ENCODE results near the gene STRADA. TPM values are rescaled to one million over a fixed set of nuclear protein-coding genes. Genes with fewer than 3 reads are reported as not detected.

STRADA gene
- total RNA-seq, 2 experiments from 2014 or later = 73.2 to 76.3 TPM

DNA sequence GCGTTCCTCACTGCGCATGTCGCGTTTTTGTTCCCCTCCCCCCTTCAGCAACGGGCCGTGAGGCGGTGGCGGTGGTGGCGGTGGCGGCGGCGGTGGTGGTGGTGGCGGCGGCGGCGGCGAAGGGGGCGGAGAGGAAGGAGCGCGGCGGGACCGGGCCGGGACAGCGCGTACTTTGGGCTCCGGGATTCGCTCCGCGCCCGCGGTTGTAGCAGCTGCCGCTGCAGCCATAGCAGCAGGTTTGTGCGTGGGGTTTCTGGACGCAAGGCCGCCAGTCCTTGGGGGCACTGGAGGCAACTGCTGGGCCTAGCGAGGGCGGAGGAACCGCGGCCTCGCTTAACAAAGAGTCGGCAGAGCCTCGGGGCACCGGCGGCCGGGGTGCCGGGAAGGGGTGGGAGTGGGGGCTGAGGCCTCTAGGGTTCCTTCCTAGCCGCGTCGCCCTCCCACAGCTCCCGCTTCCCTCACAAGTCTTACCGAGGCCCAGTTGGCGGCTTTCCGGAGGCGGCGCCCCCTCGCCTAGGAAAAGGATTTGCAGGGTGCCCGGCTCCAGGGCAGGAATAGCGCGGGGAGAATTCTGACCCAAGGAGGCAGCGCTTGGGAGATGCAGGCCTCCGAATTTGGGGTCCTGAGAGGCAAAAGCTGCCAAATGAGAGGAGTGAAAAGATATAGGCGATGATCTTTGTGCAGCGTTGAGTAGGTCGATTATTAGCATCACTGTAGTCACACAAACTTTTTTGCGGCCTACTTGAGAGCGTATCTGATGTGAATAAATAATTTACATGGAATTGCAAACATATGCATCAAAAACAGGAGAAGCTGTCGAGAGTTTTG, 32.8 kb upstream of the STRADA start, which contains the start of gene DDX42:
Gene DDX42 (plus strand): TSS at position 30 of the 828 bp plus-strand sequence. CDS start 12,880 bp downstream, outside the sequence.
- peak; percentile 94 for DNase-seq
- Mint-ChIP-seq H3K27me3 (ENCODE audit: low read depth) (no peaks in the 10 kb centered on the region), H3K4me3 (peak within 1 kb of the TSS; percentile 98), H3K9me3 (no peaks in the 10 kb centered on the region), H3K27ac (peak within 1 kb of the TSS; percentile 100), H3K36me3 (ENCODE audit: low read depth) (peaks cover 34% of the 10 kb centered on the region), H3K4me1 (ENCODE audit: low read depth) (peaks cover 61% of the 10 kb centered on the region)
- intact Hi-C loops (cut with micrococcal nuclease) = loop anchor here (5.0 kb wide), 2 partner anchors 358 to 807 kb away; partner anchors contain the start of genes ERN1 and TANC2
- CTCF ChIA-PET = interaction anchor here (0.6 to 1.9 kb wide), 9 partner anchors 9 to 1211 kb away, joined by 3 to 8 read pairs (median 4); partner anchors contain the start of gene FTSJ3

DNA sequence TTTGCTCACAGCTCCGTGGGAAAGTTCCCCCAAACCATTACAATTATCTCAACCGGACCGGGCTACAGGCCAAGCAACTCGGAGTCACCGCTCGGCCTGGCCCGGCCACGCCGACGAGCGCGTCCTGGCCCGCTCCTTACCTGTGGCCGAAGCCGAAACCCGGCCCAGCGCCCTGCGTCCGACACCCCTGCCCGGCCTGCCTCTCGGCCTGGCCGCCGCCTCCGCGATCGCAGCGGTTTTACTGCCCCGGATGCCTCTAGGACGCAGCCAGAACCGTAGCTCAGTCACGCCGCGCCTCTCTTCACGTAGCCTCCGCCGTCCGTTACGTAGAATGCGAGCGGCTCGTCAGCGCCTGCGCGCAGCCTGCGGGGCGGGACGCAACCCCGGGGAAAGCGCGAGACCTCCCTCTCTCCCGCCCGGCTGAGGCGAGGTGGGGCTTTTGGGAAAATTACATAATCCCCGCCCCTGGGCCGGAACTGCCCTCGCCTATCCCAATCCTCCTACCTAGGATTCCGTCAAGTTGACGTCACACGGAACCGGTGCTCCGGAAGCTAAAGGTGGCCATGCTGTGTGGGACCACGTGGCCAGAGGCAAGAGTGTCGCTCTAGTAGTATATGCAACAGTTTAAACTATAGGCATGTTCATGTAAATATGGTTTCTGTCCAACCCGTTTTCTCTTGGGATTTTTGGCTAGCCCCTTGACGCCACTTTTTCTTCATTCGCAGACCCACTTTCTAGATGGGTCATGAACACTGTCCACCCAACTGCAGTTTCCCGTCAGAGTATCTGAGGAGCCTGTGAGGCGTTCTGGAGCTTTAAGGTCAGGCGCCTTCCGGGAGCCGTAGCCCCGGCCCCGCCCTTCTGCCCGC, 31.9 kb upstream of the STRADA start, which contains the start of gene CCDC47:
Gene CCDC47 (minus strand): TSS at position 326 of the 869 bp plus-strand sequence. CDS start 7,422 bp downstream, outside the sequence.
- Mint-ChIP-seq H3K4me3 (peak within 1 kb of the TSS; percentile 98), H3K4me1 (ENCODE audit: low read depth) (peaks cover 59% of the 10 kb centered on the region), H3K27me3 (ENCODE audit: low read depth) (no peaks in the 10 kb centered on the region), H3K27ac (peak within 1 kb of the TSS; percentile 100), H3K36me3 (ENCODE audit: low read depth) (peaks cover 37% of the 10 kb centered on the region), H3K9me3 (no peaks in the 10 kb centered on the region)
- intact Hi-C loops (cut with micrococcal nuclease) = loop anchor here (1.0 to 5.0 kb wide), 8 partner anchors 32 to 806 kb away; partner anchors contain the start of genes ERN1, FTSJ3, ICAM2 and MAP3K3
- CTCF ChIA-PET = interaction anchor here (0.6 to 1.9 kb wide), 8 partner anchors 31 to 1210 kb away, joined by 3 to 8 read pairs (median 4); partner anchors contain the start of gene FTSJ3
- DNase-seq = peak; percentile 99

DNA sequence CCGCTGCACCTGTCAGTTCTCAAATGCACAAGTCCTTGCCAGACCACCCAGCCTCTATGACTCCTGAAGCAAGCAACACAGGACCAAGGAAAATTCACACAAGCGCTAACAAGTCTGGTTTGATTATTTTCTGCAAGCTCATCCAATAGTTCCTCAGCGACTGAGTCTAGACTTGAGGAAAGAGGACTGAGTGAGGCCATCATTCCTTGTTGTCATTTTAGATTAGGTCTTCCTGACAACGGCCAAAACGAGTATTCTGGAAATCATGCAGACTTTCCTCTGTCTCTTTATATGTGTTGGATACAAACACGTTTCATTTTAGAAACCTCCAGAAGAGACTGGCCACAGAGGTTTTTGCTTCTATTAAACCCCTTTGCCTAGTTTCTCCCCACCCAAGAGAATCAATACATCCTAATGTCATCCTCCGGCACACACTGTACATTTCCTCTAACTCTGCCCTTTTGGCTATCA, 31.2 kb upstream of the STRADA start:
- Mint-ChIP-seq H3K4me1 (ENCODE audit: low read depth) (peaks cover 59% of the 10 kb centered on the region), H3K36me3 (ENCODE audit: low read depth) (peaks cover 34% of the 10 kb centered on the region), H3K27ac (peak overlapping the region; percentile 100), H3K27me3 (ENCODE audit: low read depth) (no peaks in the 10 kb centered on the region), H3K9me3 (no peaks in the 10 kb centered on the region), H3K4me3 (peak overlapping the region; percentile 98)
- CTCF ChIA-PET = interaction anchor here (0.7 to 1.9 kb wide), 3 partner anchors 72 to 648 kb away, joined by 4 to 8 read pairs (median 4); no protein-coding TSS in a partner anchor
- no peak for DNase-seq
- intact Hi-C loops (cut with micrococcal nuclease) = loop anchor here (1.0 to 5.0 kb wide), 8 partner anchors 32 to 806 kb away; partner anchors contain the start of genes ERN1, FTSJ3, ICAM2 and MAP3K3

DNA sequence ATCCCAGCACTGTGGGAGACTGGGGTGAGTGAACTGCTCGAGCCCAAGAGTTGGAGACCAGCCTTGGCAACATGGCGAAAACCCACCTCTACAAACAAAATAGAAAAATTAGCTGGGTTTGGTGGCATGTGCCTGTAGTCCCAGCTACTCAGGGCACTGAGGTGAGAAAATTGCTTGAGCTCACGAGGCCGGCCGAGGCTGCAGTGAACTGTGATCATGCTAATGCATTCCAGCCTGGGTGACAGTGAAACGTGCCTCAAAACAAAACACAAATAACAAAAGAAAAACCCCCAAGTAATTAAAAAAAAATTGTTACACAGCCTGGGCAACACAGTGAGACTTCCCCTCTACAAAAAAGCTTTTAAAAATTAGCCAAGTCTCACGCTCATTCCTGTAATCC, 26.8 kb upstream of the STRADA start:
- Mint-ChIP-seq H3K9me3 (no peaks in the 10 kb centered on the region), H3K4me3 (no peak overlapping the region), H3K36me3 (ENCODE audit: low read depth) (peaks cover 29% of the 10 kb centered on the region), H3K4me1 (ENCODE audit: low read depth) (peaks cover 48% of the 10 kb centered on the region), H3K27ac (no peak overlapping the region), H3K27me3 (ENCODE audit: low read depth) (no peaks in the 10 kb centered on the region)
- intact Hi-C loops (cut with micrococcal nuclease) = no loop called here
- DNase-seq = no peak
- CTCF ChIA-PET = interaction anchor here (0.7 kb wide), 1 partner anchor 10 kb away, joined by 5 read pairs; no protein-coding TSS in a partner anchor

DNA sequence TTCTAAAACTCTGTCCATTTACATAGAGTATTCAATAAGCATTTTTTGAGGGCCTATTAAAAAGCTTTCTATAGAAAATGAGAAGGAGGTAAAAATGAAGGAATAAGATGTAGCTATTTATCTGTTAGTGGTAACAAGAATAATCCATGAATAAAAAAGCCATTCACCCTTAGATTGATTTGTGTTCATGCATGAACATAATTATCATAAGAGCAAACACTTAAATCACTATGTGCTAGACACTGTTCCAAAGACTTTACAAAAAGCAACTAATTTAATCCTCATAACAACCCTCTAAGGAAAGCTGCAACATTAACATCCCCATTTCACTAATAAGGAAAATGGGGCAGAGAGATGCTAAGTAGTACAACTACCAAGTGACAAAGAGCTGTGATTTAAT, 25.2 kb upstream of the STRADA start:
- CTCF ChIA-PET = interaction anchor here (0.6 to 1.3 kb wide), 4 partner anchors 16 to 166 kb away, joined by 3 to 4 read pairs (median 3); no protein-coding TSS in a partner anchor
- Mint-ChIP-seq H3K4me1 (ENCODE audit: low read depth) (peaks cover 43% of the 10 kb centered on the region), H3K4me3 (no peak overlapping the region), H3K36me3 (ENCODE audit: low read depth) (peaks cover 26% of the 10 kb centered on the region), H3K27me3 (ENCODE audit: low read depth) (no peaks in the 10 kb centered on the region), H3K27ac (no peak overlapping the region), H3K9me3 (no peaks in the 10 kb centered on the region)
- intact Hi-C loops (cut with micrococcal nuclease) = no loop called here
- DNase-seq = no peak

DNA sequence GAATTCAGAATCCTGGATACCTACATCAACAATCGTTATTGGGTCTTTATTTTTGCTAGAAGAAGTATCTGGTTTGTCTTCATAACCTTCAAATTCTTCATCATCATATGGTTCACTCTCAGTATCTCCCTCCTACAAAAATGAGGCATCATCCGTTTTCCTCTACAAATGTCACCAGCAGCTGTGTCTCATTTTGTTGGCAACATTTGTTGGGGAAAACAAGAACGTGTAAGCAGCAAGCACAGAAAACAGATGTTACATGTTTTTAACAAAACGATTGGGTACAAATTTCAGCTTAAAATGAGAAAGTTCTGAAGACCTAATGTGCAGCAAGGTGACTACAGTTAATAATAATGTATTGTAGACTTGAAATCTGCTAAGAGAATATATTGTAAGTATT, 23.1 kb upstream of the STRADA start:
- no peak for DNase-seq
- peaks cover 28% of the 10 kb centered on the region for H3K4me1 Mint-ChIP-seq (ENCODE audit: low read depth)
- CTCF ChIA-PET = interaction anchor here (0.7 kb wide), 1 partner anchor 69 kb away, joined by 3 read pairs; no protein-coding TSS in a partner anchor
- no peaks in the 10 kb centered on the region for H3K9me3 Mint-ChIP-seq
- H3K4me3 Mint-ChIP-seq = no peak overlapping the region
- intact Hi-C loops (cut with micrococcal nuclease) = no loop called here
- H3K27me3 Mint-ChIP-seq (ENCODE audit: low read depth) = no peaks in the 10 kb centered on the region
- peaks cover 35% of the 10 kb centered on the region for H3K36me3 Mint-ChIP-seq (ENCODE audit: low read depth)
- no peak overlapping the region for H3K27ac Mint-ChIP-seq

GRCh38 chr17:63762161-63763078, 20.8 kb upstream of the STRADA start:
- Mint-ChIP-seq H3K27ac (peak overlapping the region; percentile 5), H3K36me3 (ENCODE audit: low read depth) (peaks cover 30% of the 10 kb centered on the region), H3K4me1 (ENCODE audit: low read depth) (peaks cover 10% of the 10 kb centered on the region), H3K4me3 (no peak overlapping the region), H3K27me3 (ENCODE audit: low read depth) (no peaks in the 10 kb centered on the region), H3K9me3 (no peaks in the 10 kb centered on the region)
- CTCF ChIA-PET = interaction anchor here (0.8 kb wide), 1 partner anchor 12 kb away, joined by 3 read pairs; no protein-coding TSS in a partner anchor
- intact Hi-C loops (cut with micrococcal nuclease) = no loop called here
- DNase-seq = no peak

DNA sequence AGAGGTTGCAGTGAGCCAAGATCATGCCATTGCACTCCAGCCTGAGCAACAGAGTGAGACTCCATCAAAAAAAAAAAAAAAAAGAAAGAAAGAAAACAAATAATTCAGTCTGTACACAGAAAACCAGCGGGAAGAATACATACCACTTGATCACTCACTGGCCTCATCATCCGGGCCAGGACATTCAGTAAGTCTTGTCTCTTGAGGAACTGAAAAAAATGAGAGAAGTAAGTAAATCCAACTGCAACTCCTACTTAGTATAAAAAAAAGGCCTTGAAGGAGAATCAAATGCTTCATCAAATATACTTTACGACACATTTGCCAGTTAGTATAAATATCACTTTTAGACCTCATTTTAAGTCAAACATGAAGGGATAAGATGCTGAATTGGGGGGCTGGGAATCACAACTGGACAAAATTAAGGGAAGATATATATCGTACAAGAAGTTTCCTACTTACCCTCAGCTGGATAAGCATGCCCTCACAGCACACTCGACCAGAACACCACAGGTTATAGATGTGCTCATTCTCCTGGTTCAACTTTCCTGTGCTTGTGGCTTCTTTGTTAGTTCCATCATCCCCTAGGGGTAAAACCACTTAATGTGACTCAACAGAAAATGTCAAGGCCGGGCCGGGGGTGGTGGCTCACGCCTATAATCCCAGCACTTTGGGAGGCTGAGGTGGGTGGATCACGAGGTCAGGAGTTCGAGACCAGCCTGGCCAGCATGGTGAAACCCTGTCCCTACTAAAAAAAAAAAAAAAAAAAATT, 19.4 kb upstream of the STRADA start:
- H3K9me3 Mint-ChIP-seq = no peaks in the 10 kb centered on the region
- peaks cover 36% of the 10 kb centered on the region for H3K36me3 Mint-ChIP-seq (ENCODE audit: low read depth)
- DNase-seq = no peak
- H3K4me1 Mint-ChIP-seq (ENCODE audit: low read depth) = peaks cover 2% of the 10 kb centered on the region
- H3K27ac Mint-ChIP-seq = no peak overlapping the region
- intact Hi-C loops (cut with micrococcal nuclease) = no loop called here
- no peak overlapping the region for H3K4me3 Mint-ChIP-seq
- CTCF ChIA-PET = interaction anchor here (0.7 kb wide), 1 partner anchor 11 kb away, joined by 3 read pairs; no protein-coding TSS in a partner anchor
- no peaks in the 10 kb centered on the region for H3K27me3 Mint-ChIP-seq (ENCODE audit: low read depth)

DNA sequence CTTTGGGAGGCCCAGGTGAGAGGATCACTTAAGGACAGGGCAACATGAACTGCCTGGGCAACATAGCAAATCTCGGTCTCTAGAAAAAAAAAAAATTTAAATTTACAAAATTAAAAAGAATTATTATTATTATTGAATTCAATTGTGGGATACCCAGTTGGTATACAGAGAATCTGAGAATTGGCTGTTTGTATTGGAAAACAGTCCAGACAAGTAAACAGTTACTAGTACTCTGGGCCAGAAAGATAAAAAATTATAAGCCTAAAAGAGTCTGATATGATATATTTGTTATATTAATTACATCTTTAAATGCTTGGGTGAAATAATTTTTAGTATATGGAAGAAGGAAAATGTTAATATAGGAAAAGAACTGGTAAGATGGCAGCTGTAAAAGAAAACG, 16.8 kb upstream of the STRADA start:
- no peak for DNase-seq
- intact Hi-C loops (cut with micrococcal nuclease) = no loop called here
- H3K9me3 Mint-ChIP-seq = no peaks in the 10 kb centered on the region
- H3K27ac Mint-ChIP-seq = no peak overlapping the region
- no peak overlapping the region for H3K4me3 Mint-ChIP-seq
- no peaks in the 10 kb centered on the region for H3K4me1 Mint-ChIP-seq (ENCODE audit: low read depth)
- no peaks in the 10 kb centered on the region for H3K27me3 Mint-ChIP-seq (ENCODE audit: low read depth)
- CTCF ChIA-PET = no interaction called here
- peaks cover 37% of the 10 kb centered on the region for H3K36me3 Mint-ChIP-seq (ENCODE audit: low read depth)

- DNase-seq = no peak
- intact Hi-C loops (cut with micrococcal nuclease) = no loop called here
- CTCF ChIA-PET = no interaction called here
- Mint-ChIP-seq H3K27me3 (ENCODE audit: low read depth) (no peaks in the 10 kb centered on the region), H3K36me3 (ENCODE audit: low read depth) (peaks cover 39% of the 10 kb centered on the region), H3K27ac (no peak overlapping the region), H3K4me1 (ENCODE audit: low read depth) (peaks cover 13% of the 10 kb centered on the region), H3K4me3 (no peak overlapping the region), H3K9me3 (no peaks in the 10 kb centered on the region)
Observed at GRCh38 chr17:63754046-63754445, 12.4 kb upstream of the STRADA start.
